PC-3 (cell line): ENCODE results near the gene GJA3. TPM values are rescaled to one million over a fixed set of nuclear protein-coding genes. Genes with fewer than 3 reads are reported as not detected.

Experiments
- ATAC-seq: fragments of 200-7000 bp; cut with Tn5 transposase; 2 replicates; pipeline ENCODE4 v1.9.1; 2020; ENCODE audit warnings: mild to moderate bottlenecking, moderate library complexity
- BruUV-seq: library from RNA; stranded (reverse); fragments of 400-500 nt; replicated peaks from 2 replicates; lab custom pipeline; 2021; lab: Mats Ljungman, UMichigan
- CTCF ChIA-PET: fragments of 300-600 bp; sonication (Branson Sonifier 250); formaldehyde crosslinking; loops from one replicate; lab custom pipeline; 2022; ENCODE audit warnings: antibody characterized with exemption; lab: Charles Lee
- POLR2A ChIA-PET: fragments of 300-600 bp; sonication (Branson Sonifier 250); formaldehyde crosslinking; loops from one replicate; lab custom pipeline; 2022; ENCODE audit warnings: antibody characterized with exemption; ENCODE audit not compliant: unreplicated experiment; lab: Charles Lee
- DNase-seq: peaks from one replicate; pipeline ENCODE4 v3.0.0-alpha.2; 2015
- H2AFZ ChIP-seq: fragments of 300-600 bp; sonication (generic); 2 replicates; pipeline ENCODE4 v1.6.0; 2016; ENCODE audit warnings: antibody characterized with exemption, low read length
- H3F3A ChIP-seq: fragments of 300-600 bp; sonication (generic); one replicate; pipeline ENCODE4 v1.6.0; 2017; ENCODE audit warnings: antibody characterized with exemption, low read length, control low read depth, mild to moderate bottlenecking; ENCODE audit not compliant: unreplicated experiment
- H3K27ac ChIP-seq: fragments of 300-600 bp; sonication (generic); 2 replicates; pipeline ENCODE4 v1.5.1; 2016; ENCODE audit warnings: mild to moderate bottlenecking, low read length
- H3K27me3 ChIP-seq: fragments of 300-600 bp; sonication (generic); 2 replicates; pipeline ENCODE4 v1.6.1; 2016; ENCODE audit warnings: low read length, mixed read lengths
- H3K36me3 ChIP-seq: fragments of 300-600 bp; sonication (generic); 2 replicates; pipeline ENCODE4 v1.6.1; 2016; ENCODE audit warnings: low read depth, mixed run types, low read length, mixed read lengths
- H3K4me1 ChIP-seq: fragments of 300-600 bp; sonication (generic); 2 replicates; pipeline ENCODE4 v1.5.1; 2016; ENCODE audit warnings: low read length; ENCODE audit not compliant: insufficient read depth
- H3K4me2 ChIP-seq: fragments of 300-600 bp; sonication (generic); 2 replicates; pipeline ENCODE4 v1.6.0; 2016; ENCODE audit warnings: low read length
- H3K4me3 ChIP-seq: fragments of 300-600 bp; sonication (generic); 2 replicates; pipeline ENCODE4 v1.5.1; 2016; ENCODE audit warnings: mild to moderate bottlenecking, low read length, mixed read lengths
- H3K79me2 ChIP-seq: fragments of 300-600 bp; sonication (generic); 2 replicates; pipeline ENCODE4 v1.6.1; 2017; ENCODE audit warnings: low read length, mixed read lengths
- H3K9ac ChIP-seq: fragments of 300-600 bp; sonication (generic); 2 replicates; pipeline ENCODE4 v1.6.0; 2016; ENCODE audit warnings: mild to moderate bottlenecking, low read length
- H3K9me2 ChIP-seq: fragments of 300-600 bp; sonication (generic); replicated peaks from 2 replicates; pipeline ENCODE4 v1.6.1; 2016; ENCODE audit warnings: mixed run types, low read length, mixed read lengths
- H3K9me3 ChIP-seq: fragments of 300-600 bp; sonication (generic); 2 replicates; pipeline ENCODE4 v1.6.1; 2016; ENCODE audit warnings: low read length, mixed read lengths
- H4K20me1 ChIP-seq: fragments of 300-600 bp; sonication (generic); 2 replicates; pipeline ENCODE4 v1.6.1; 2016; ENCODE audit warnings: low read length, mixed read lengths
- CTCF ChIP-seq: fragments of 300-600 bp; sonication (generic); conservative IDR thresholded peaks from 2 replicates; pipeline ENCODE4 v1.5.1; 2017; ENCODE audit warnings: antibody characterized with exemption, low read depth, mild to moderate bottlenecking, low read length
- EZH2 ChIP-seq: fragments of 300-600 bp; sonication (generic); IDR thresholded peaks from one replicate; pipeline ENCODE4 v1.6.1; 2017; ENCODE audit warnings: antibody characterized with exemption, mild to moderate bottlenecking, low read length; ENCODE audit not compliant: unreplicated experiment
- EZH2phosphoT487 ChIP-seq: fragments of 300-600 bp; sonication (generic); IDR thresholded peaks from 2 replicates; pipeline ENCODE4 v1.6.1; 2018; ENCODE audit warnings: mild to moderate bottlenecking, antibody characterized with exemption, low read length, borderline replicate concordance
- intact Hi-C: fragments of 100-400 bp; cut with micrococcal nuclease; formaldehyde crosslinking; loops from 2 replicates; pipeline ENCODE4 v1.9.0; 2023
- total RNA-seq: library from RNA; depleted of rRNA; stranded (reverse); fragments of >200 nt; gene quantifications from 2 replicates; pipeline ENCODE4 v1.2.3, GENCODE V29; 2014

The GJA3 gene
- total RNA-seq, 1 experiment from 2014 or later = 0.55 TPM

DNA sequence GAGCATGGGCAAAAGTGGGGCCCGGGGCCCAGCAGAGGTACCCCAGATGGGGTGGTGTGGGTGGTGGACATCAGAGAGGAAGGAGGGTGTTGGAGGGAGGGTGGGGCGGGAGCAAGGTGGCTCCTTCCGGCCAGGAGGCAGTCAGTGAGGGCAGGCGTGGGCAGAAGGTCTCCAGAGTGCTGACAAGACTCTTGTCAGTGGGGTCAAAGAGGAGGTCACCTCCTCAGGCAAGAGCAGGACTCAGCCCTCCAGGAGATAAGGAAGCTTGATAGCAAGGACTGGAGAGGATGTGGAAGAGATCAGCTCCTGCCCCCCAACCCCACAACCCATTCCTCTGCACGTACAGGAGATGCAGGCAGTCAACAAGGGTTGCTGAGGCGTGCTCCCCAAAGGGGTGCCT is 9.8 kb downstream of the GJA3 start:
- POLR2A ChIA-PET = no interaction called here
- no TSS peak for BruUV-seq
- intact Hi-C loops = no loop called here

DNA sequence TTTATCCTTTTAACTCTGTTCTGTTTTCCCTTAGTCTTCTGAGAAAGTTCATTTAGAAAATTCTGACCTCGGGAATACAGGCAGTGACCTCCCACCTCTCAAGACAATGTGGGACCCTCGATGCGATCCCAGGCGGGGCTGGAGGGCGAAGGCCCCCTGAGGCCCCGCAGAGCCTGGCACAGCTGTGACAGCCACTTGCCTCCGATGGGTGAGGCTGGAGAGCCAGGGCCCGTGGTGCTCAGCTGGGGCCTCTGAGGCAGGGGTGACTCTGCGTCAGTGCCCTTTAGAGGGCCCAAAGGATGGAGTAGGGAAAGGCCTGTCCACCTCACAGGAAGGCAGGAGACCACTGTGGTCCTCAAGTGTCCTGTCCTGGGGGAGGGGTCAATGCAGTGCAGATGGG is 10.3 kb downstream of the GJA3 start:
- POLR2A ChIA-PET = no interaction called here
- Histone ChIP-seq H3K36me3 (no peaks in the 10 kb centered on the region), H3K9ac (no peak overlapping the region), H3K27ac (no peak overlapping the region), H3K4me3 (no peak overlapping the region), H3K4me1 (no peaks in the 10 kb centered on the region), H4K20me1 (no peaks in the 10 kb centered on the region), H3K9me3 (no peaks in the 10 kb centered on the region), H3K27me3 (no peaks in the 10 kb centered on the region), H3K9me2 (no peaks in the 10 kb centered on the region), H3K4me2 (no peak overlapping the region), H3K79me2 (no peaks in the 10 kb centered on the region), H3F3A (no peaks in the 10 kb centered on the region), H2AFZ (no peak overlapping the region)
- CTCF ChIA-PET = no interaction called here
- BruUV-seq = no TSS peak
- TF ChIP-seq EZH2 (no peak), CTCF (no peak), EZH2phosphoT487 (no peak)
- DNase-seq (no peak), ATAC-seq (no peak)
- intact Hi-C loops = no loop called here

More for the DNA sequence above, 9.8 kb downstream of the GJA3 start:
- H3K9me2 ChIP-seq = no peaks in the 10 kb centered on the region
- TF ChIP-seq EZH2 = no peak
- no peak for TF ChIP-seq CTCF
- TF ChIP-seq EZH2phosphoT487 = no peak
- H3K4me2 ChIP-seq = no peak overlapping the region
- CTCF ChIA-PET = no interaction called here
- H3K9ac ChIP-seq = no peak overlapping the region
- no peak overlapping the region for H3K27ac ChIP-seq
- no peak overlapping the region for H2AFZ ChIP-seq
- no peak overlapping the region for H3K4me3 ChIP-seq
- DNase-seq (no peak), ATAC-seq (no peak)
- H3F3A ChIP-seq = no peaks in the 10 kb centered on the region
- H3K4me1 ChIP-seq = no peaks in the 10 kb centered on the region
- no peaks in the 10 kb centered on the region for H3K9me3 ChIP-seq
- no peaks in the 10 kb centered on the region for H3K27me3 ChIP-seq
- H3K36me3 ChIP-seq = no peaks in the 10 kb centered on the region
- H4K20me1 ChIP-seq = no peaks in the 10 kb centered on the region
- no peaks in the 10 kb centered on the region for H3K79me2 ChIP-seq

DNA sequence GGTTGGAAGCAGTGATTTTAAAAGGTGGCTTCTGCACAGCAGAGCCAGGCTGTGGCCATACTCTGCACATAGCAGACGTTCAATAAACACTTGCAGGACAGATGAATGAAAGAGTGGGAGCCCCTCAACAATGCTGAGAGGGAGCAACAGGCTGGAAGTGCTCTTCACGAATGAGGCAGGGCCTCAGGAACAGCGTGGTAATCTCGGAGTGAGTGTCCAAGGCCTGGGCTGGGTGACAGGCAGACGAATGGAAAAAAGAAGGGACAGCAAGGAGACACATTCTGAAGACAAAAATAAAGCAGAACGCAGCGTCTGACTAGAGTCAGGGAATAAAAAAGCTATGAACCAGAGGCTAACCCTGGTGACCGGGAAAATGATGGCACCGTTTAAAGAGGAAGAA is 11.1 kb downstream of the GJA3 start:
- no peak overlapping the region for H3K4me3 ChIP-seq
- H3K79me2 ChIP-seq = no peaks in the 10 kb centered on the region
- H3K9ac ChIP-seq = no peak overlapping the region
- DNase-seq (no peak), ATAC-seq (no peak)
- no peak overlapping the region for H3K4me2 ChIP-seq
- no peaks in the 10 kb centered on the region for H3K9me2 ChIP-seq
- TF ChIP-seq CTCF (no peak), EZH2 (no peak), EZH2phosphoT487 (no peak)
- H3K9me3 ChIP-seq = no peaks in the 10 kb centered on the region
- POLR2A ChIA-PET = no interaction called here
- H4K20me1 ChIP-seq = no peaks in the 10 kb centered on the region
- H3K27ac ChIP-seq = no peak overlapping the region
- CTCF ChIA-PET = no interaction called here
- no peaks in the 10 kb centered on the region for H3K27me3 ChIP-seq
- no peaks in the 10 kb centered on the region for H3K4me1 ChIP-seq
- no peak overlapping the region for H2AFZ ChIP-seq
- no peaks in the 10 kb centered on the region for H3F3A ChIP-seq
- no peaks in the 10 kb centered on the region for H3K36me3 ChIP-seq
- intact Hi-C loops = no loop called here
- no TSS peak for BruUV-seq
